Skin of body (tissue), 2 donors: ENCODE measurements around the gene PEDS1. TPM values are rescaled to one million over a fixed set of nuclear protein-coding genes. Genes with fewer than 3 reads are reported as not detected.
"Not testable (repeated sequence)": the region's sequence is repeated elsewhere in the genome, so short reads cannot be mapped to it uniquely, and the experiment has no call there.

ENCODE experiments used
- DNase-seq: peaks from one replicate; lab custom pipeline; 2025; lab: John Stamatoyannopoulos, UW
- total RNA-seq: library from RNA; depleted of rRNA; stranded (reverse); fragments of >200 nt; gene quantifications from one replicate; pipeline ENCODE4 v1.2.3, GENCODE V29; 2014

The PEDS1 gene
- total RNA-seq, 1 donor from 2014 or later: 7.1 TPM

DNA sequence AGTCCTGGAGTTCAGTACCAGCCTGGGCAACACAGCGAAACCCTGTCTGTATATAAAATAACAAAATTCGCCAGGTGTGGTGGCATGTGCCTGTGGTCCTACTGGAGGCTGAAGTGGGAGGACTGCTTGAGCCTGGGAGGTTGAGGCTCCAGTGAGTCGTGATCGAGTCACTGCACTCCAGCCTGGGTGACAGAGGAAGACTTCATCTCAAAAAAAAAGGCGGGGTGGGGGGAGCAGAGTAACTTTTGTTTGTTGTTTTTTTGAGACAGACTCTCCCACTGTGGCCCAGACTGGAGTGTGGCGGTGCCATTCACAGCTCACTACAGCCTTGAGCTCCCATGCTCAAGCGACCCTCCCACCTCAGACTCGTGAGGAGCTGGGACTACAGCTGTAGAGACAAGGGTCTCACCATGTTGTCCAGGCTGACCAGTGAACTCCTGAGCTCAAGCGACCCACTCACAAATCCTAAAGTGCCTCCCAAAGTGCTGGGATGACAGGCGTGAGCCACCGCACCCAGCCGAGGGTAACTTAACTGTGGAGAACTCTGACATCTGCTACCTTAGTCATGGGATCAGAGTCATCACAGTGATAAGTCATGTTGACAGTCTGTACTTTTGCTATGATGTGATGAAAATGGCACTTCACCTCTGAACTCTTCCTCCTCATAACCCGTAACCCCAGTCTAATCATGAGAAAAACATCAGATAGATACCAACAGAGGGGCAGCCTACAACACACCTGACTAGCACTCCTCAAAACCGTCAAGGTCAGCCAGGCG lies 16.5 kb downstream of the PEDS1 start:
- DNase-seq: no peak

DNA sequence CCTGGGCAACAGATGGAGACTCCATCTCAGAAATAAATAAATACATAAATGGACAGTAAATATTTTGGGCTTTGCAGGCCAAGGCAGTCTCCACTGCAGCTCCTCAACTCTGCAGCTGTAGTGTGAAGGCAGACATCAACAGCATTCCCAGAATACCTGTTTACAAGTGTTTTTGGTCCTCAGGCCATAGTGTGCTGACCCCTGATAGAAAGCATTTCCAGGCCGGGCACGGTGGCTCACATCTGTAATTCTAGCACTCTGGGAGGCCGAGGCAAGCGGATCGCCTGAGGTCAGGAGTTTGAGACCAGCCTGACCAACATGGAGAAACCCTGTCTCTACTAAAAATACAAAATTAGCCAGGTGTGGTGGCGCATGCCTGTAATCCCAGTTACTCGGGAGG lies 18.4 kb downstream of the PEDS1 start:
- not testable (repeated sequence) for DNase-seq

DNA sequence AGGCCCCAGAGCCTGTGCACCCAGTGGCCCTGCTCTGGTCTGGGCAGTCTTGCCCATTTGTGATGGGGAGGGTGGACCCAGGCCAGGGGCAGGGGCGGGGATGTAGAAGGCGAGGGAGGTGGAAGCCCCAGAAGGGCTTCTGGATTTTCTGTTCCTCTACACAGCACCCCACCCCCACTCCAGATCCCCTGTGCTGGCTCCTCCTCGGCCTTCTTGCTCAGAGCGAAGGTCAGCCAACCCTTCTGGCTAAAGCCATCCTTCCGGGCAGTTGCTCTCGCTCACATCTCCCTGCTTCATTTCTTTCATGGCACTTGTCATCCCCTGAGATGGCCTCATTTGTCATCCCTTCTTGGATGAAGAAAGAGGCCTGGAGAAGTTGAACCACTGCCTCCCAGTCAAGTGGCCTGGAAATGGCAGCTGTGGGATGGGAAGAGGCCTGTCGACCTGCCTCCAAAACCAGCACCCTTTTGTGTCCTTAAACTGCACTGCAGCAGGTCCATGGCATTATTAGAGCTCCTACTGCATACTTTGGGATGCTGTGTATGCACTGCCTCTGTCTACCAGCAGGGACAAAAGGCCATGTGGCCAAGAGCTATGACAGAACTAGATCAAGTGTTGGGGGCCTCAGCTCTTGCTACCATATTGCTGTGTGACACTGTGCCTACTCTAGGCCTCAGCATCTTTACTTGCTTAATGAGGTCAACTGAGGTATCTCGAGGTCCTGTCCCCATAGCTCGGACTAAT lies 19.9 kb downstream of the PEDS1 start:
- DNase-seq: no peak

DNA sequence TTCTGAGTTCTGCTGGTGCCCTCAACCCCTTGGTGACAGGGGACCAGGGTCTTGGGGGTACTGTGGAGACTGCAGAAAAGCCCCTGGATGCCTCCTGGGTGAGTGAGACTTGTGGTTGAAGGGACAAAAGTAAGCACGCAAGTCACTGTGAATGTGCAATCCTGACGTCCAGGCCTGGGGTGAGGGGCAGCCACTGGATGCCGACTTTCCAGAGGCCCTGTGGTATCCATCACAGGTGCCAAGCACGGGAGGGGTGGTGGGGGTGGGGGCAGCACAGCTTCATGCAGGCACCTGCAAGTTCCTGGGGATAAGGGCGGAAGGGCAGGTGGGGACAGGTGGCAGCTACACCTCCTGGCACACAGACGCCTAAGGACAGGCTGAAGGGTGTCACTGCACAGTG lies 20.5 kb downstream of the PEDS1 start:
- no peak for DNase-seq

DNA sequence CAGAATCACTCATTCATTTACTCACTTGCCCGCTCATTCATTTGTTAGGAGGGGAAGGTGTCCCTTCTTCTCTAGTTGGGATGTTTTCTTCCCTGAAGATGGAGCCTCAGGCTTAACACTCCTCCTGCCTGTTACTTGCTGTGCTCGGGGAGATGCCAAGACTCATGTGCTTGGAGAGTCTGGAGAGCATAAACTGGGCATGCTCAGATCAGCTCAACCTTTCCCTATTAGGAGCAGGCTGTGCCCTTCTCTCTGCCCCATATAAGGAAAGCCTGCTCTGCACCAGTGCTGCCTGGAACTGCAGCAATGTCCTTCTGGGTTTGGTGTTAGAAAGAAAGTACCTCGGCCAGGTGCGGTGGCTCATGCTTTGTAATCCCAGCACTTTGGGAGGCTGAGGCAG lies 22.5 kb downstream of the PEDS1 start:
- no peak for DNase-seq

DNA sequence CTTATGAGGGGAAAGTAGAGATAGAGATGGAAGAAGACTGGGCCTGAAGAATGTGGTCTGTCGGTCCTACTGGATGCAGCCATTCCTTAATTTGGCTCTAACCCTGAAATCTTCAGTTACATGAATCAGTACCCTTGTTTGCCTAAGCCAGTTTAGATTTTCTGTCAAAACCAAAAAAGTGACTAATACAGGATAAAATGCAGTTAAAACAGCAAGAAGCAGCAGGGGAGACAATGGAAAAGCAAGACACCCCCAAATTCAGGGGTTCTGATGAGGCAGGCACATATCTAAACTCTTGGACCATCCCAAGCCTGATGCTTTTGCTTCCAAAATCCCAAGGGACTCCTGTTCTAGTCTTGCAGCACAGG lies 23.2 kb downstream of the PEDS1 start:
- no peak for DNase-seq

DNA sequence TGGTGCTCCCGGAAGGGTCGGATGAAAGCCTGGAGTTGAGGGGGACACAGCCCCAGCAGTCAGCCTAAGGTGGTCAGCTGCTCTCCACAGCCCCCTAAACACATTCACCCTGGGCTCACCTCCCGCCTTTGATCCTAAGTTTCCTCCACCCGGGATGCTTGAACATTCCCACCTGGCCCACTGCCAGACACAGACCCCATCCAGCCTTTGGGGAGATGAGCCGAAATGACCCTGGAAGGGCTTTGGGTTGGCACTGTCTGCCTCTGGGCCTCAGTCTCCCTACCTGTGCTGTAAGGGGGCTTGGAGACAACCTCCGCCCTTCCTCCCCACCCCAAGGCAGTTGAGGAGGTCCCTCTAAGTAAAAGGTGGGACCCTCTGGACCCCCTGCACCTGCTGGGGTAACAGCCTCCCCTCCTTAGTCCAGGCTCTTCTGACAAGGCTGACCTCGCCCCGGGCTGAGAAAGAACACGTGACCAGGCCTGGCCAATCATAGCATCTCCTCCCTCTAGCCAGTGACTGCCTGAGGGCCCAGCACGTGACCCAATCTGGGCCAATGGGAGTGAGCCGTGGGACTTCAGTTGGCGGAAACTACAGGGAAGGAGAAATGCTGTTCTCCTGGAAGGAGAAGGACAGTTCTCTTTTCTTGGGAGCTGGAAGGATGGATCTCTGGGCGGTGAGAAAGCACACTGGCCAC lies 23.7 kb downstream of the PEDS1 start:
- DNase-seq: no peak

DNA sequence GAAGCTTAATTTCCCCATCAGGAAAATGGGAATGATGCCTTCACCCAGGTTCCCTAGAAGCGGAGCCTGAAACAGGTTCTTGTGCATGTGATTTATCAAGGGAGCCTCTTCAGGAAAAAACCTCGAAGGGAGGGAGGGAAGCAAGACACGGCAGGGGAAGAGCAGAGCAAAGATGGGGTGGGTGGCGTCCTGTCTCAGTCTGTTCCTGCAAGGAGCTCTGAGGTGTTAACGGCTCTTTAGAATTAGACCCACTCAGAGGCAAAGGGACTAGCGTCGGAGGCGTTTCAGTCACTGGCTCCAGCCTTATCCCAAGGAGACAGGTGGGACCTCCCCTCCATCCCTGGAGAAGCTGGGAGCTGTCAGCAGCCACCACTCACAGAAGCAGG lies 25.0 kb downstream of the PEDS1 start:
- no peak for DNase-seq

DNA sequence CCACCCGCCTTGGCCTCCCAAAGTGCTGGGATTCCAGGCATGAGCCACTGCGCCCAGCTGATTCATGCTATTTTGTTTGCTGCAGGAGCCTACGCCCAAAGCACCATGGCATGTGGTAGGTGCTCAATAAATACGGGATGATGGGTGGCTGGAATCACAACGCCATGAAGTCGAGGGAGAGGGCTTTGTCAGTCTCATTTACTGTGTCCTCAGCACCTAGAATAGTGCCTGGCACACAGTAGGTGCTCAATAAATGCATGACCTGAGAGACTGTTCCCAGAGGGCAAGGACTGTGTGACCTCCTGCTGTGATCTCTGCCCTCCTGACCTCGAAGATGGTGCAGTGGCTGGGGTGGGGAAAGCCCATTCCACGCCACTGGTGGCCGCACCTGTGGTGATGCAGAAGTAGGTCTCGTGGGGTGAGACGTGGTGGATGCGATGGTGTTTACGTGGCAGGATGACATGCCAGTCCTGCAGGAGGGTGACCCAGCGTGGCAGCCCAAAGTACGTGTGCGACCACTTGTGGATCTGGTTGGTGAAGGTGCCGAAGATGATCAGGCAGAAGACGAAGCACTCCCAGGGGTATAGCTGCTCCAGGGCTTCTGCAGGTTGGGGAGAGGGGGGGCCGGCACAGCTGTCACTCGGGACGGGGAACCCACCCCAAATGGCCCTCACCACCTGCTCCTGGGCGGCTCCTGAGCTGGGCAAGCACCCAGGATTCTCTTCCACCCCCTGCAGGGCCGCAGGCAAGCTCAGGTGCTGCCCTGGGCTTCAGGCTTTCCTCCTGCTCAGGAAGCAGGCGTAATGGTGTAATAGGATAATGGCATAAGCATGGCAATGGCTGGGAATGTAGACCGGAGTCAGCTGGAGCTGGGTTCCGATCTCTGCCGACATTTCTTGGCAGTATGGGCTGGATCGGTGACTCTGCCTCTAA lies 25.7 kb downstream of the PEDS1 start:
- no peak for DNase-seq

DNA sequence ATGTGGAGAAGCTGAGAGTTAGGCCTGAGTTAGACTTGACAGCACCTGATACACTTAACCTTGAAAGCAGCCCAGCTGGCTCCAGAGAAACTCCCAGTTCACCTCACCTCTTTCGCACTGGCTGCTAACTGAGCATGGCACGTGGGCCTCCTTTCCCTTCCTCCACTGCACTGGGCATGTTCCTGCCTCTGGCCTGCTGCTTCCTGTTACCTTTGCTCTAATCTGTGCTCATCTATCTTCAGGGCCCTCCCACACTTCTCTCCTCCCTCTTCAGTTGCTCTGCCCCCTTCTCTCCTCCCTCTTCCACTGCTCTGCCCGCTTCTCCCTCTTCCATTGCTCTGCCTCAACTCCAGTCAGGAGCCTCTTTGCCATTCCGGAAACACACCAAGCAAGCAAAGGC lies 26.9 kb downstream of the PEDS1 start:
- no peak for DNase-seq

DNA sequence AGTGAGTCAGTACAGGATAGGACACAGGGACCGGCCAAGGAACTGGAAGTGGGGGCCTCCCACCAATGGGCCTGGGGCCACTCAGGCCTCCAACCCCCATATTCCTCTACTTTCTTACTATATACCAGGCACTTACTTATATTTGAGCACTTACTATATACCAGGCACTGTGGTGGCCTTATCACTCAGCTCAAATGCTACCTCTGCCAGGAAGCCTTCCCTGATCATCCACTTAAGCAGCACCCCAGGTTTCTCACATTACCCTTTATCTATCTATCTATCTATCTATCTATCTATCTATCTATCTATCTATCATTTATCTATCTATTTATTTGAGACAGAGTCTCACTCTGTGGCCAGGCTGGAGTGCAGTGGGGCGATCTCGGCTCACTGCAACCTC lies 28.2 kb downstream of the PEDS1 start:
- DNase-seq: no peak

DNA sequence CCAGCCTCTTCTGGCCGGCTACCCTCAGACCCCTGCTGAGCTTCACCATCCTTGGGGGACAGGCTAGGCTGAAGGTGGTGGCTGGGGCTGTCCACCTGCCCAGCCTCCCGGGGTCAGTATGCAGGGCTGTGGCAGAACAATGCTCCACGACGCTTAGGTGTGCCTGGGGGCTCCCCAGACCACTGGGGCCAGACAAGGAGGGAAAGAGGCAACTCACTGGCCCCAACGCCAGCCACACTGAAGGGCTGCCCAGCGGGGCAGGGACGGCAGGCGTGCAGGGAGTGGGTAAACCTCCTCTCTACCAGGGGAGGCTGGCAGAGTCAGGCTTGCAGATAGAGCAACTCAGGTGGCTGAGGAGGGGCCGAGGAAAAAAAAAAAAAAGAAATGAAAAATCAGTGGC lies 29.0 kb downstream of the PEDS1 start:
- no peak for DNase-seq

DNA sequence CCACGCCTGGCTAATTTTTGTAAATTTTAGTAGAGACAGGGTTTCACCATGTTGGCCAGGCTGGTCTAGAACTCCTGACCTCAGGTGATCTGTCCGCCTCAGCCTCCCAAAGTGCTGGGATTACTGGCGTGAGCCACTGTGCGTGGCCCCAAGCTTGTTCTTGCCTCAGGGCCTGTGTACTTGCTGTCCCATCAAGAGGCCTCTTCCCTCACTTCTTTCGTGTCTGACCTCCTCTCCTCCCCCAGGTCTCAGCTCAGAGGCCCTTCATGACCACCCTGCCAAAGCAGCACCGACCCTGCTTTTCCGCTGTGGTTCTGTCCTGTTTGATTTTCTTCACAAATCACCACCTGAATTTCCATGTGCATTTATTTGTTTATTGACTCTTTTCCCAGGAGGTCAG lies 30.1 kb downstream of the PEDS1 start:
- DNase-seq: no peak

DNA sequence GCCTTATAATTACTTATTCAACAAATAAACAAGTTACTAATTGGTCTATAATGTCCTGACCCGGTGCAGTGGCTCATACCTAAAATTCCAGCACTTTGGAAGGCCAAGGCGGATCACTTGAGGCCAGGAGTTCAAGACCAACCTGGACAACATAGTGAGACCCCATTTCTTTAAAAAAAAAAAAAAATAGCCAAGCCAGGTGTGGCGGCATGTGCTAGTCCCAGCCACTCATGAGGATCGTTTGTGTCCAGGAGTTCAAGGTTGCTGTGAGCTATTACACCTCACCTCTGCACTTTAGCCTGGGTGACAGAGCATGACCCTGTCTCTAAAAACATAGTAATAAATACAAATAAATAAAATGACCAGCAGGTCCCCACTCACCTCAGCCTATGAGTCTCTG lies 30.8 kb downstream of the PEDS1 start:
- no peak for DNase-seq

DNA sequence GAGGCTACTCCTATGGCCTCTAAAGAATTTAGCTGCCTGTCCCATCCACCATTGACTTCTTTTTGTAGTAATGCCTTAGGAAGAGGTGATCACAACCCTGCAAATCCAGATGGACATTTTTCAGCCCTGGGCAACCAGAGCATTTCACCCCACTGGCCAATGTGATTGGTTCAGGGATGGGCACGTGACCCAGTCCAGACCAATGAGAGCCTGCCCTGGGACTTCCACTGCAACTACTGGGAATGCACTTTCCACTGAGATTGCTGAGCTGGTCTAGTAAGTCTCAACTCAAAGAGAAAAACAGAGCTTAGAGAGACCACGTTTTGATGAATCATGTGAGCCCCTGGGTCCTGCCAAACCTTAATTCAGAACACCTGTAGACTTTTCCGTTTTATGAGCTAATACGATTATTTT lies 31.7 kb downstream of the PEDS1 start:
- no peak for DNase-seq

DNA sequence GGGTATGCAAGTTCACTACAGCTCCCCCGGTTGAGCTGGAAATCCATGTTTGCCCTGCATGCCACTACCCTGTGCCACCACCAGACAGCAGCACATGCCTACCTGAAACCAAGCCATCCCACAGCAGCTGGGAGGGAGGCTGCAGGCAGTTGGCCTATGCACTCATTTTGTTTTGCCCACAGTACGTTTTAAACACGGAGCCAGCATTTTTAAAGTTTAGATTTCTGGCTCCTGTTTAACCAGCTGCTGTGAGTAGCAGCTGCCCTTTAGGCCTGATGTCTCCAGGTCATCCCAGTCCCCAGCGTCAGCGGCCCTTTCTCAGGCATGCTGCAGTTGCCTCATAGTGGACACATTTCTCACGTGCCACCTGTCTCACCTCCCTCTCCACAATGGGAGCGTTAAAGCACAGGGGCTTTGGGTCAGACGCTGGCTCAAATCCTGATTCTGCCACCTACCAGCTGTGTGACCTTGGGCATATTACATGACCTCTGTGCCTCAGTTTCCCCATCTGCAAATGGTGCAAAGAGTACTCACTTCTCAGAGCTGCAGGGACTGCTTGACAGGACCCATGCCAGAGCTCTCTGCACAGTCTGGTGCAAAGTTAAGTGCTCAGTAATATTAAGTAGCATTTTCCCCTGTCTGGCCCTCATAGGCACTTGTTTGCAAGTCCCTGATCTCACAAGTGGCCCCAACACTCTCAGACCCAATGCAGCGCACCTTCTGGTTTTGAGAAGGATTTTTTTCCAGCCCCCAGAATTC lies 32.4 kb downstream of the PEDS1 start:
- DNase-seq: peak; percentile 25

DNA sequence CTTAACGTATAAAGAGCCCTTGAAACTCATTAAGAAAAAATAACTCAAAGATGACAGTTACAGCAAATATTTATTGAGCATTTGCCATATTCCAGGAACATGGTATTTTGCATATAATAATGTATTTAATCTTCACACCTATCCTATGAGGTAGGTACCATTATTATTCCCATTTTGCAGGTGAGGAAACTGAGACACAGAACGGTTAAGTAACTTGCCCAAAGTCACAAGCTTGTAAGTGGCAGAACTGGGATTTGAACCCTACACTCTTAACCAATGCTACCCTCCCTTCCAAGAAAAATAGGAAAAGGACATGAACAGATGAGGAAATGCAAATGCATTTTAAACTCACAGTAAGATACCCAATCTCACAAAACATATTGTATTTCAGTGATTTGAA lies 35.3 kb downstream of the PEDS1 start:
- DNase-seq: no peak

DNA sequence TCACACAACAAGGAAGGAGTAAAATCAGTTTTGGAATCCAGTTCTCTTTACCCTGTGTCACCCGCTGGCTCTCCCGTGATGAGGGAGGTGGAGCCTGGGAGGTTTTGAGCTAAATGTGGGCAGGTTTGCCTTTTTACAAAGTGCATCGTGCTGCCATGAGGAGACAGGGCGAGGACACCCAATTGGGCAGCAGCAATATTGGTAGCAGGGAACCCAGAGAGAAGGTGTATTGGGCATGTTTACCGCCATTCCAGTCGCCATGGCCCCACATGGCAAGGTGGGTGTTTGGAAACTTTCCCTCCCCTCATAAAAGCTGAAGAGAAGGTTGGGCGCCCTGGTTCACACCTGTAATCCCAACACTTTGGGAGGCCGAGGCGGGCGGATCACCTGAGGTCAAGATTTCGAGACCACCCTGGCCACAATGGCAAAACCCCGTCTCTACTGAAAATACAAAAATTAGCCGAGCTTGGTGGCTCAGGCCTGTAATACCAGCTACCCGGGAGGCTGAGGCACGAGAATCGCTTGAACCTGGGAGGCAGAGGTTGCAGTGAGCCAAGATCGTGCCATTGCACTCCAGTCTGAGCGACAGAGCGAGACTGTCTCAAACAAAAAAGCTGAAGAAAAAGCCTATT lies 37.0 kb downstream of the PEDS1 start:
- no peak for DNase-seq

DNA sequence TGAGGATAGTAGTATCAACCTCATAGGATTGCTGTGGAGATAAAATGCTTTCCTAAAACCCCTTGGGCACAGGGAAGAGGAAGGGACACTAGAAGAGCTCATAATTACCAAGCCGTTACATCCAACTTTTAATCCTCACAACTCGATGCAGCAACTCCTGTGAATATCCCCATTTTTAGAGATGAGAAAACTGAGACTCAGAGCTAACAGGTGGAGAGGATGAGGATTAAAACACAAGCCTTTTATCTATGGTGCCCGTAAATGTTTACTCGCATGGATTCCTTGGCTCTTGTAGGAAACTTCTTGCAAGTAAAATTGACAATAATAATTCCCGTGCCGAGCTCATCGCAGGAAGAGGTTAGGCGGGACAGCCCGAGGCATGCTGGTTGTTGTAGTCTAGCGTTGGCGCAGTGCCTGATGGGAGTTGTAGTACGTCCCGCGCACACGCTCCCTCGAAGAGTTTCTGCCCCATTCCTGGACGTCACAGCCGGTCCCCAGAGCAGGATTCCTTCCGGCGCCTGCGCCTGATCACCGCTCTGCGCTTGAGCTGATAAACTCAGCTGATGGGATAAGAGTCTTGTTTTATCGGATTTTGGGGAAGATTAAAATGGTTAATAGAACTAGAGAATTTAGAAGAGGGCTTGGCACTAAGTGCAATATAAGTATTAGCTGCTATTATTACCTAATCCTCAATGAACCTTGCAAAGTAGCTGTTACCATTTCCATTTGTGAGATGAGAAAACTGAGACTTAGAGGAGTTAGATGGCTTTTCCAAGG lies 37.7 kb downstream of the PEDS1 start:
- DNase-seq: peak; percentile 99
